ENCODE data around the gene CBFB. TPM values are rescaled to one million over a fixed set of nuclear protein-coding genes. Genes with fewer than 3 reads are reported as not detected.

The CBFB gene
- total and polyA plus RNA-seq, 9 of the 15 experiments (the other 6 are each of a cell fraction or from before 2014, with no cell fraction given), result 22.0 to 112 (median 66.5) TPM

DNA sequence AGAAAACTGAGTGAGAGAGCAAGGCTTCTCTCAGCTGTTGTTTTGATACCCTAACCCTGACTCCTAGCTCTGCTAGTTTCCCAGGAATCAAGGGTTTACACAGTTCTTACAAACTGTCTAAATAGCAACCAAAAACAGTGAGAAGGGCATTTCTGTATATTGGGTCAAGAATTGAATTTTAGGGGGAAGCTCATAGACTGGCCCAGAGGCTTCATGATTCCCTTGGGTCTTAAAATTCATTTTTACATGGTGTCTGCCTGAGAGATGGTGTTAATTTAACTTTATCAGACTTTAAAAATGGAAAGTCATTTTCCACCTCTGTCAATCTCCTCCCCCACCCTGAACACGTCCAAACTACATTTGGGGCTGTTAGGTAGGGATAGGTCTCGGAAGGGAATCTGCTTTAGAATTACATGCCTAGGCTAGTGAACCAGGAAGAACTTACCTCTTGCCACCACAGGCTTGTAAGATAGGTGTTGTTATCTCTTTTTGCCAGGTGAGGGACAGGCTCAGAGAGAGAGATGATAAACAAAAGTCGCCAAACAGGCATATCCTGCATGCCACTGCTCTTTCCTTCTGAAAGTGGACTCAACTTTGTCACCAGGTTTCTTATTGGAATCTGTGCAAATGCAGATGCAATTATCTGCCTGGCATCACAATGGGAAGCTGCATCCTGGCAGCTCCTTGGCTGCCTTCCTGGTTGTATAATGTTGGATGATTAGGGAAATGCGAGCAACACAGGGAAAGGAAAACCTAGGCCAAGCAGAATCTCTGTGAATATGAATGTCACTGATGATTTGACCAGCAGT, 83.8 kb downstream of the CBFB start (continued):
- TF ChIP-seq, protein P1, sequence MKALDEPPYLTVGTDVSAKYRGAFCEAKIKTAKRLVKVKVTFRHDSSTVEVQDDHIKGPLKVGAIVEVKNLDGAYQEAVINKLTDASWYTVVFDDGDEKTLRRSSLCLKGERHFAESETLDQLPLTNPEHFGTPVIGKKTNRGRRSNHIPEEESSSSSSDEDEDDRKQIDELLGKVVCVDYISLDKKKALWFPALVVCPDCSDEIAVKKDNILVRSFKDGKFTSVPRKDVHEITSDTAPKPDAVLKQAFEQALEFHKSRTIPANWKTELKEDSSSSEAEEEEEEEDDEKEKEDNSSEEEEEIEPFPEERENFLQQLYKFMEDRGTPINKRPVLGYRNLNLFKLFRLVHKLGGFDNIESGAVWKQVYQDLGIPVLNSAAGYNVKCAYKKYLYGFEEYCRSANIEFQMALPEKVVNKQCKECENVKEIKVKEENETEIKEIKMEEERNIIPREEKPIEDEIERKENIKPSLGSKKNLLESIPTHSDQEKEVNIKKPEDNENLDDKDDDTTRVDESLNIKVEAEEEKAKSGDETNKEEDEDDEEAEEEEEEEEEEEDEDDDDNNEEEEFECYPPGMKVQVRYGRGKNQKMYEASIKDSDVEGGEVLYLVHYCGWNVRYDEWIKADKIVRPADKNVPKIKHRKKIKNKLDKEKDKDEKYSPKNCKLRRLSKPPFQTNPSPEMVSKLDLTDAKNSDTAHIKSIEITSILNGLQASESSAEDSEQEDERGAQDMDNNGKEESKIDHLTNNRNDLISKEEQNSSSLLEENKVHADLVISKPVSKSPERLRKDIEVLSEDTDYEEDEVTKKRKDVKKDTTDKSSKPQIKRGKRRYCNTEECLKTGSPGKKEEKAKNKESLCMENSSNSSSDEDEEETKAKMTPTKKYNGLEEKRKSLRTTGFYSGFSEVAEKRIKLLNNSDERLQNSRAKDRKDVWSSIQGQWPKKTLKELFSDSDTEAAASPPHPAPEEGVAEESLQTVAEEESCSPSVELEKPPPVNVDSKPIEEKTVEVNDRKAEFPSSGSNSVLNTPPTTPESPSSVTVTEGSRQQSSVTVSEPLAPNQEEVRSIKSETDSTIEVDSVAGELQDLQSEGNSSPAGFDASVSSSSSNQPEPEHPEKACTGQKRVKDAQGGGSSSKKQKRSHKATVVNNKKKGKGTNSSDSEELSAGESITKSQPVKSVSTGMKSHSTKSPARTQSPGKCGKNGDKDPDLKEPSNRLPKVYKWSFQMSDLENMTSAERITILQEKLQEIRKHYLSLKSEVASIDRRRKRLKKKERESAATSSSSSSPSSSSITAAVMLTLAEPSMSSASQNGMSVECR (CRISPR knock-in tag; IDR thresholded peaks at IDR 0.05), result no peak

GRCh38 chr16:67114793-67115192, 85.8 kb downstream of the CBFB start:
- Histone ChIP-seq H3K27me3 (ENCODE audit: control insufficient read depth in 2 of 2, insufficient read depth in 2 of 2, low read length in 2 of 2) (no peaks in the 10 kb centered on the region), H3K36me3 (ENCODE audit: control insufficient read depth, insufficient read depth, low read length) (peaks cover 36% of the 10 kb centered on the region), H3K4me3 (no peak overlapping the region), H3K4me2 (ENCODE audit: insufficient read depth, low read length) (no peak overlapping the region), H3K4me1 (replicated peaks in 1 of 2; ENCODE audit: control insufficient read depth in 2 of 2, insufficient read depth in 2 of 2, low read length in 2 of 2) (peaks cover 16 to 18% of the 10 kb centered on the region in 2 experiments; a peak in 4 of 5 replicates), H3K9me3 (replicated peaks; ENCODE audit: control insufficient read depth, insufficient read depth, low read depth, low read length) (no peaks in the 10 kb centered on the region), H2AFZ (ENCODE audit: low read depth, low read length) (no peak overlapping the region), H4K20me1 (replicated peaks; ENCODE audit: control insufficient read depth, insufficient read depth, low read length) (peaks cover 3% of the 10 kb centered on the region; the same call in 1 of the 2 replicates), H3K9ac (ENCODE audit: insufficient read depth in 1 of 2, low read depth in 2 of 2, low read length in 2 of 2) (no peak overlapping the region), H3K9me1 (ENCODE audit: control insufficient read depth, insufficient read depth, low read length) (no peaks in the 10 kb centered on the region), H3K79me2 (ENCODE audit: control insufficient read depth, insufficient read depth, low read length) (peaks cover 68% of the 10 kb centered on the region), H3K27ac (ENCODE audit: extremely low read depth, low read depth, low read length) (no peak overlapping the region)
- DNase-seq (ENCODE audit: extremely low read depth in 1 of 4, low spot score in 3 of 4) (no peak), FAIRE-seq (no peak), ATAC-seq (no peak)
- in situ Hi-C loops (cut with MboI), result no loop called here
- CTCF ChIA-PET (ENCODE audit: low intra/inter-chr PET ratio), result no interaction called here
- 48% methylated on average over 2 of the region's 2 CpGs for WGBS (ENCODE audit: insufficient coverage, low coverage, missing lambda C conversion rate)
- no TSS peak for BruUV-seq (replicated peaks)
- intact Hi-C loops (cut with micrococcal nuclease), result no loop called here
- POLR2A ChIA-PET, result interaction anchor here (0.8 to 1.6 kb wide), 2 partner anchors 10 to 103 kb away, joined by 3 read pairs; no protein-coding TSS in a partner anchor
- no peak for TF ChIP-seq TARDBP (IDR thresholded peaks at IDR 0.05)
- TF ChIP-seq, protein P2, sequence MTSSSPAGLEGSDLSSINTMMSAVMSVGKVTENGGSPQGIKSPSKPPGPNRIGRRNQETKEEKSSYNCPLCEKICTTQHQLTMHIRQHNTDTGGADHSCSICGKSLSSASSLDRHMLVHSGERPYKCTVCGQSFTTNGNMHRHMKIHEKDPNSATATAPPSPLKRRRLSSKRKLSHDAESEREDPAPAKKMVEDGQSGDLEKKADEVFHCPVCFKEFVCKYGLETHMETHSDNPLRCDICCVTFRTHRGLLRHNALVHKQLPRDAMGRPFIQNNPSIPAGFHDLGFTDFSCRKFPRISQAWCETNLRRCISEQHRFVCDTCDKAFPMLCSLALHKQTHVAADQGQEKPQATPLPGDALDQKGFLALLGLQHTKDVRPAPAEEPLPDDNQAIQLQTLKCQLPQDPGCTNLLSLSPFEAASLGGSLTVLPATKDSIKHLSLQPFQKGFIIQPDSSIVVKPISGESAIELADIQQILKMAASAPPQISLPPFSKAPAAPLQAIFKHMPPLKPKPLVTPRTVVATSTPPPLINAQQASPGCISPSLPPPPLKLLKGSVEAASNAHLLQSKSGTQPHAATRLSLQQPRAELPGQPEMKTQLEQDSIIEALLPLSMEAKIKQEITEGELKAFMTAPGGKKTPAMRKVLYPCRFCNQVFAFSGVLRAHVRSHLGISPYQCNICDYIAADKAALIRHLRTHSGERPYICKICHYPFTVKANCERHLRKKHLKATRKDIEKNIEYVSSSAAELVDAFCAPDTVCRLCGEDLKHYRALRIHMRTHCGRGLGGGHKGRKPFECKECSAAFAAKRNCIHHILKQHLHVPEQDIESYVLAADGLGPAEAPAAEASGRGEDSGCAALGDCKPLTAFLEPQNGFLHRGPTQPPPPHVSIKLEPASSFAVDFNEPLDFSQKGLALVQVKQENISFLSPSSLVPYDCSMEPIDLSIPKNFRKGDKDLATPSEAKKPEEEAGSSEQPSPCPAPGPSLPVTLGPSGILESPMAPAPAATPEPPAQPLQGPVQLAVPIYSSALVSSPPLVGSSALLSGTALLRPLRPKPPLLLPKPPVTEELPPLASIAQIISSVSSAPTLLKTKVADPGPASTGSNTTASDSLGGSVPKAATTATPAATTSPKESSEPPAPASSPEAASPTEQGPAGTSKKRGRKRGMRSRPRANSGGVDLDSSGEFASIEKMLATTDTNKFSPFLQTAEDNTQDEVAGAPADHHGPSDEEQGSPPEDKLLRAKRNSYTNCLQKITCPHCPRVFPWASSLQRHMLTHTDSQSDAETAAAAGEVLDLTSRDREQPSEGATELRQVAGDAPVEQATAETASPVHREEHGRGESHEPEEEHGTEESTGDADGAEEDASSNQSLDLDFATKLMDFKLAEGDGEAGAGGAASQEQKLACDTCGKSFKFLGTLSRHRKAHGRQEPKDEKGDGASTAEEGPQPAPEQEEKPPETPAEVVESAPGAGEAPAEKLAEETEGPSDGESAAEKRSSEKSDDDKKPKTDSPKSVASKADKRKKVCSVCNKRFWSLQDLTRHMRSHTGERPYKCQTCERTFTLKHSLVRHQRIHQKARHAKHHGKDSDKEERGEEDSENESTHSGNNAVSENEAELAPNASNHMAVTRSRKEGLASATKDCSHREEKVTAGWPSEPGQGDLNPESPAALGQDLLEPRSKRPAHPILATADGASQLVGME (CRISPR knock-in tag; IDR thresholded peaks at IDR 0.05), result no peak
- no peak for TF ChIP-seq NONO (IDR thresholded peaks at IDR 0.05; ENCODE audit: low read depth in 2 of 2, low read length in 1 of 2)
- TF ChIP-seq SMARCC2 (IDR thresholded peaks at IDR 0.05; ENCODE audit: low read depth), result no peak
- no peak for TF ChIP-seq XRCC5 (IDR thresholded peaks at IDR 0.05; ENCODE audit: low read depth, low read length)
- no peak for TF ChIP-seq JUN (IDR thresholded peaks at IDR 0.05; ENCODE audit: borderline replicate concordance, low read depth, low read length)
- TF ChIP-seq JUN (CRISPR knock-in tag; IDR thresholded peaks at IDR 0.05; ENCODE audit: borderline replicate concordance), result no peak
- no peak for TF ChIP-seq HNRNPUL1 (IDR thresholded peaks at IDR 0.05; ENCODE audit: low read length)
- no peak for TF ChIP-seq ZNF146 (CRISPR knock-in tag; IDR thresholded peaks at IDR 0.05; ENCODE audit: unreplicated experiment)
